Muscle of leg (tissue), 11 donors: ENCODE data around the gene SETMAR. TPM values are rescaled to one million over a fixed set of nuclear protein-coding genes. Genes with fewer than 3 reads are reported as not detected.

Experiments
- DNase-seq: peaks from one replicate; pipeline ENCODE4 v3.0.0; 2013
- H3K27ac ChIP-seq: one replicate; pipeline ENCODE4 v1.5.1; 2013; ENCODE audit warnings: mild to moderate bottlenecking, low read length, control low read depth
- H3K27me3 ChIP-seq: one replicate; pipeline ENCODE4 v1.6.1; 2013; ENCODE audit warnings: low read length; ENCODE audit not compliant: control insufficient read depth, insufficient read depth
- H3K36me3 ChIP-seq: one replicate; pipeline ENCODE4 v1.6.1; 2013; ENCODE audit warnings: low read length; ENCODE audit not compliant: control insufficient read depth, insufficient read depth
- H3K4me1 ChIP-seq: one replicate; pipeline ENCODE4 v1.6.1; 2013; ENCODE audit warnings: low read length; ENCODE audit not compliant: control insufficient read depth, insufficient read depth
- H3K4me3 ChIP-seq: one replicate; pipeline ENCODE4 v1.5.1; 2013; ENCODE audit warnings: low read length, control low read depth
- H3K9me3 ChIP-seq: replicated peaks from 2 replicates; pipeline ENCODE4 v1.6.1; 2013; ENCODE audit warnings: low read depth, low read length; ENCODE audit not compliant: control insufficient read depth
- WGBS: methylation state at CpG from one replicate; pipeline ENCODE4 v1.1.5; 2013; ENCODE audit warnings: missing lambda C conversion rate; ENCODE audit not compliant: insufficient coverage; 5-methylcytosine and 5-hydroxymethylcytosine counted together
- polyA plus RNA-seq, 8 donors: library from polyadenylated mRNA; unstranded; fragments of 120-200 nt; gene quantifications; one replicate each; pipeline versions ENCODE4 v1.2.1 to v1.2.3, GENCODE V29; 2013; ENCODE audit warnings: inconsistent platforms in 1 of 8, low replicate concordance in 1 of 8; ENCODE audit not compliant: insufficient read length in 8 of 8, insufficient read depth in 1 of 8
- total RNA-seq: library from RNA; stranded (reverse); fragments of 120-200 nt; gene quantifications from one replicate; pipeline ENCODE4 v1.2.4, GENCODE V29; 2013

The SETMAR gene
- total and polyA plus RNA-seq, 9 donors = 14.4 to 20.4 (median 16.3) TPM

DNA sequence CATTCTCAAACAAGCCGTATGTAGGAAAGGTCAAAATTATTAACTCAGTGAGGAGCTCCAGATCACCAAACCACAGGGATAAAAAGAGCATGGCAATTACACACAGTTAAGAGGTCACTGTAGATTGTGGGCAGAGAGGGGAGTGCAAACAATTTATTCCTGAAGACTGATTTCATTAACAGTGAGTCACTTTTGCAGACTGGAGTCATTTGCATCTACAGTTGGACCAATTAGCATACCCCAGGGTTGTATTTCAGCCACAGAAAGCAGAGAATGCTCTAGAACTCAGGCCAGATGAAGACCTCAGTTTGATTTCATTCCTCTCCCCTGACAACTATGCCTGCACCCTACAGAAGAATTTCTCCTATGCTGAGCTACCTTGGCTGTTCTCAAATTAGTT, 40.1 kb downstream of the SETMAR start:
- no peaks in the 10 kb centered on the region for H3K9me3 ChIP-seq
- no peaks in the 10 kb centered on the region for H3K36me3 ChIP-seq
- no peaks in the 10 kb centered on the region for H3K4me1 ChIP-seq
- no peak overlapping the region for H3K4me3 ChIP-seq
- DNase-seq = no peak
- no peaks in the 10 kb centered on the region for H3K27me3 ChIP-seq
- no CpG with 5 or more reads among the region's 1 CpG for WGBS
- H3K27ac ChIP-seq = no peak overlapping the region

DNA sequence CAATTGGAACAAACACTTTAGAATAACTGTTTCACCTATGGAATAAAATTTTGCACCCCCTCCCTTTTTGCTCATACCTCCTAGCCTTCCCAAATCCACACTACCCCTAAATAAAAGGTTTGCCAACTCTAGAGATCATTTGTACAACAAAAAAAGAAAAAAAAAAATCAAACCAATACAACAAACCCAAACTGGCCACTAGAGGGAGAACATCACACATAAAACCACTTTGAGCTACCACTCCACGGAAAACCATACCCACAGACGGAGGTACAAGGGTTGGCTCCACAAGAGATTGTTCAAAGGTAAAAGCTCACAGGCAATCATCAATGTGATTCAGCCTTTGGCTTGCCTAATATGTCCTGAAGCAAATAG, 47.6 kb downstream of the SETMAR start:
- WGBS = no CpG with 5 or more reads among the region's 2 CpGs
- Histone ChIP-seq H3K4me1 (no peaks in the 10 kb centered on the region), H3K4me3 (no peak overlapping the region), H3K27me3 (no peaks in the 10 kb centered on the region), H3K27ac (no peak overlapping the region), H3K36me3 (no peaks in the 10 kb centered on the region), H3K9me3 (no peaks in the 10 kb centered on the region)
- peak; percentile 85 for DNase-seq

DNA sequence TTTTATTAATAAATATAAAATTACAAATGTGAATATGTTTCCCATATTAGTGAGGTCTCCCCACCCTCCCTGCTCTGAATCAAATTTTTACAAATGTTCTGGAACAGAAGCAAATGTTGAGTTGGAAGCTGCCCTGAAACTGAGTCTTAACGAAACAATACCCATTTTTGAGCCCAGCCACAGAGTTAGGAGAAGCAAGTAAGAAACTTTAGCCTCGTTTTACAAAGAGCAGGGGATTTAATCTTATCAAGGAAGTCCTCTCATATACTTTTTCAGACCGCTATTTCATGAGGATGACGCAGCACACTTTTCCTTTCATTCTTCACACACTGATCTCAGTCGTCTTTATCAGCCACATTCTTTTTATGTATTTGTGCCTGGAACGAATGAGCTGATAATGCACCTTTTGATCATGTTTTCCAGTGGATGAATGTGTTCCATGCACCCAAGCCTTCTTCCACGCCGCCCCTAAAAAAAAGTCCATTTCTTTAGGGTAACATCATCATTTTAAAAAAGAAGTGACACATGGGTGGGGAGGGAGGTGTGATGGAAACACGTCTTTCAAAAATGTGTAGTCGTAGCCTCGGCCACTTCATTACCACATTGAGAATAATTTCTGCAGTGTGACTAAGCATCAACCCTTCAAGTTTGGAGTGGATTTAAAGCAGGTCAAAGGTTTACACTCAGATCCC, 48.1 kb downstream of the SETMAR start:
- WGBS = no CpG with 5 or more reads among the region's 11 CpGs
- Histone ChIP-seq H3K9me3 (no peaks in the 10 kb centered on the region), H3K27ac (no peak overlapping the region), H3K4me3 (no peak overlapping the region), H3K4me1 (no peaks in the 10 kb centered on the region), H3K36me3 (no peaks in the 10 kb centered on the region), H3K27me3 (no peaks in the 10 kb centered on the region)
- DNase-seq = no peak

- Histone ChIP-seq H3K27me3 (no peaks in the 10 kb centered on the region), H3K27ac (no peak overlapping the region), H3K9me3 (no peaks in the 10 kb centered on the region), H3K4me1 (peaks cover 2% of the 10 kb centered on the region), H3K36me3 (no peaks in the 10 kb centered on the region), H3K4me3 (no peak overlapping the region)
- 85% methylated on average over 4 of the region's 4 CpGs for WGBS
- no peak for DNase-seq
Measured at GRCh38 chr3:4351872-4352271, 48.7 kb downstream of the SETMAR start.

GRCh38 chr3:4355401-4356219, 52.4 kb downstream of the SETMAR start:
- Histone ChIP-seq H3K4me3 (no peak overlapping the region), H3K36me3 (no peaks in the 10 kb centered on the region), H3K4me1 (peaks cover 2% of the 10 kb centered on the region), H3K9me3 (no peaks in the 10 kb centered on the region), H3K27ac (peak overlapping the region; percentile 7), H3K27me3 (no peaks in the 10 kb centered on the region)
- DNase-seq = peak; percentile 53
- 20% methylated on average over 1 of the region's 6 CpGs for WGBS

GRCh38 chr3:4356220-4356540, 53.0 kb downstream of the SETMAR start:
- Histone ChIP-seq H3K36me3 (no peaks in the 10 kb centered on the region), H3K9me3 (no peaks in the 10 kb centered on the region), H3K4me3 (no peak overlapping the region), H3K27ac (no peak overlapping the region), H3K27me3 (no peaks in the 10 kb centered on the region), H3K4me1 (peaks cover 2% of the 10 kb centered on the region)
- WGBS = 76% methylated on average over 2 of the region's 6 CpGs
- no peak for DNase-seq

DNA sequence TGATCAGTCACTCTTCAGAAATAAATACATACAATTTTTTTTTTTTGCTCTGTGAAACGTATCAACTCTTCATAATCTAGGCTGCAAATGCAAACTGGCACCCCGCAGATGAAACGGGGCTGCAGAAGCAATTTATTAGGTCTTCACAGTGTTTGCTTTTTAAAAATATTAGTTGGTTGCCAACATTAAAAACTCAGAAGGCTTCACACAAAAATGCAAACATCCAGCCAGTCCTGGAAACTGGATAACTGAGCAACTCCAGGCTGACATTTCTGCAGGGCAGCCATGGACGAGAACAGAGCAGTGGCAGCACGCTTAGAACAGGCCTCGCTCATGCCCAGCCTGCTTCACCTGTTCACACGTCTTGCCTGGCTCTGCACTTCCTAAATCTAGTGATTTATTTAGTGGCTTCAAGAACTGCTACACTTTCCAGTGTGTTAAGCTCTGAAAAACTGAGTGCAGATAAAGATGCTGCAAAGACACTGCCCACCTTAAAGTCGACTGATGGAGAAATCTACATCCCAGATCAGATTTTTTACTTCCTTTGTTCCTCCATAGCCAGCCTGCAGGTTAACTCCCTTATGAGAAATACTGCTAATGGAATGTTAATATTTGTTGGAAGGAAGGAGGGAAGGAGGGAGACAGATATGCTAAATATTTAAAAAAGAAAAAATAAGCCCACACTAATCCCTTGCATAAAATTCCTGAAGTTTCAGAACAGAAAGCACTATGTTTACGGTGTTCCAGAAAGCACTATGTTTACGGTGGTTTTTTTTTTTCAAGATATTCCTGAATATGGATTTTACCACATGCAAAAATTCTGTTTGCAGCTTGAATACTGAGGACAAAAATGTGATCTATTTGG, 53.6 kb downstream of the SETMAR start:
- 54% methylated on average over 3 of the region's 10 CpGs for WGBS
- no peak overlapping the region for H3K27ac ChIP-seq
- DNase-seq = peak; percentile 60

GRCh38 chr3:4358273-4358672, 55.1 kb downstream of the SETMAR start:
- Histone ChIP-seq H3K27ac (no peak overlapping the region), H3K27me3 (no peaks in the 10 kb centered on the region), H3K4me3 (no peak overlapping the region), H3K36me3 (peaks cover 3% of the 10 kb centered on the region), H3K4me1 (peaks cover 2% of the 10 kb centered on the region), H3K9me3 (no peaks in the 10 kb centered on the region)
- no peak for DNase-seq
- 100% methylated on average over 1 of the region's 4 CpGs for WGBS

More for the DNA sequence above, 53.6 kb downstream of the SETMAR start:
- Histone ChIP-seq H3K9me3 (no peaks in the 10 kb centered on the region), H3K36me3 (peaks cover 2% of the 10 kb centered on the region), H3K27me3 (no peaks in the 10 kb centered on the region), H3K4me3 (no peak overlapping the region), H3K4me1 (peaks cover 2% of the 10 kb centered on the region)

DNA sequence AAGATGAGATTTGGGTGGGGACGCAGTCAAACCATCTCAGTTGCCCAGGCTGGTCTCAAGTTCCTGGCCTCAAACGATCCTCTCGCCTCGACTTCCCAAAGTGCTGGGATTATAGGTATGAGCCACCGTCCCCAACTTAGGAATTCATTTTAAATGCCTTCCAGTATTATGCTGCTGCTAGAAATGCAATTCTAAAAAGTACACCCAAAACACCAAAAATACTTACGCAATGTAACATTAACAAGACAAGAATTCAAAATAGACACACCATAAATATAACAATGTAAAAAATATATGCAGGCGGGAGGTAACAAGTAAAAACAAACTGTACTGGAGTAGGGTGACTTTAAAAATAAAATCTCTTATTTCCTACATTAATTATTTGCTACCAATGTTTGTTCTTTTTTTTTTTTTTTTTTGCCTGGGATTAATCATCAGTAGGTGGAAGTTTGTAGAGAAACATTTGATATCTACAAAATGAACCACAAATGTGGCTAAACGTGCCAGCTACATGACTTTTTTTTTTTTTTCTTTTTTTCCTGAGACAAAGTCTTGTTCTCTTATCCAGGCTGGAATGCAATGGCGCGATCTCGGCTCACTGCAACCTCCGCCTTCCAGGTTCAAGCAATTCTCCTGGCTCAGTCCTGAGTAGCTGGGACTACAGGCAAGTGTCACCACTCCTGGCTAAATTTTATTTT, 56.8 kb downstream of the SETMAR start:
- DNase-seq = no peak
- no peaks in the 10 kb centered on the region for H3K9me3 ChIP-seq
- H3K4me3 ChIP-seq = no peak overlapping the region
- H3K27me3 ChIP-seq = no peaks in the 10 kb centered on the region
- peaks cover 3% of the 10 kb centered on the region for H3K36me3 ChIP-seq
- H3K27ac ChIP-seq = no peak overlapping the region
- 40% methylated on average over 1 of the region's 12 CpGs for WGBS
- H3K4me1 ChIP-seq = peaks cover 2% of the 10 kb centered on the region
